Mammary epithelial cell (primary cell): Measurements from ENCODE around the gene NISCH.

Source experiments
- EZH2 ChIP-seq: IDR thresholded peaks from 2 replicates; pipeline ENCODE4 v1.6.1; 2012; ENCODE audit warnings: low read length, inconsistent platforms, borderline replicate concordance
- TF ChIP-seq, protein P1 (sequence below), 2 donors: IDR thresholded peaks in 1 of 2; conservative IDR thresholded peaks in 1 of 2; 2 replicates each; pipeline ENCODE4 v1.5.1; 2011 to 2012; ENCODE audit warnings: inconsistent platforms in 2 of 2, low read length in 2 of 2, mild to moderate bottlenecking in 2 of 2, control low read depth in 1 of 2, low read depth in 1 of 2; ENCODE audit not compliant: insufficient read depth in 1 of 2; ENCODE audit errors: extremely low read depth in 1 of 2

DNA sequence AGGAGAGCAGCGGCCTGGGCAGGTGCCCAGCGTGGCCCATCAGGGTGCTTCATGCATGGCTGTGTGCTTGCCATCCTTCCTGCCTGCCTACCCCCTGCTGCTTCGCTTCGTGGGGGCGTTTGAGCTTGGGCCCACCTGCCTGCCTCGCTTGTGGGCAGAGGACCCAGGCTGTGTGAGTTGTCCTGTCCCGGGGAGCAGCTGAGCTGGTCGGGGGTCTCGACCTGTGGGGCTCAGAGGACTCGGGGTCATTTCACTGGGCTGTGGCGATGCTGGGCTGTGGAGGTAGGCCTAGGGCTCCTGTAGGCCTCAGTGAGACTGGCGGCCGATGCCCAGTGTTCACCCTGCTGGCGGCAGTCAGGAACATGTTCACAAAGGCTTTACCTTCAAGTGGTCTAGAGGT lies 27.7 kb downstream of the NISCH start:
- TF ChIP-seq, protein P1, sequence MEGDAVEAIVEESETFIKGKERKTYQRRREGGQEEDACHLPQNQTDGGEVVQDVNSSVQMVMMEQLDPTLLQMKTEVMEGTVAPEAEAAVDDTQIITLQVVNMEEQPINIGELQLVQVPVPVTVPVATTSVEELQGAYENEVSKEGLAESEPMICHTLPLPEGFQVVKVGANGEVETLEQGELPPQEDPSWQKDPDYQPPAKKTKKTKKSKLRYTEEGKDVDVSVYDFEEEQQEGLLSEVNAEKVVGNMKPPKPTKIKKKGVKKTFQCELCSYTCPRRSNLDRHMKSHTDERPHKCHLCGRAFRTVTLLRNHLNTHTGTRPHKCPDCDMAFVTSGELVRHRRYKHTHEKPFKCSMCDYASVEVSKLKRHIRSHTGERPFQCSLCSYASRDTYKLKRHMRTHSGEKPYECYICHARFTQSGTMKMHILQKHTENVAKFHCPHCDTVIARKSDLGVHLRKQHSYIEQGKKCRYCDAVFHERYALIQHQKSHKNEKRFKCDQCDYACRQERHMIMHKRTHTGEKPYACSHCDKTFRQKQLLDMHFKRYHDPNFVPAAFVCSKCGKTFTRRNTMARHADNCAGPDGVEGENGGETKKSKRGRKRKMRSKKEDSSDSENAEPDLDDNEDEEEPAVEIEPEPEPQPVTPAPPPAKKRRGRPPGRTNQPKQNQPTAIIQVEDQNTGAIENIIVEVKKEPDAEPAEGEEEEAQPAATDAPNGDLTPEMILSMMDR (conservative IDR thresholded peaks at IDR 0.05 in 1 of 2, IDR thresholded peaks at IDR 0.05 in 1 of 2; ENCODE audit: extremely low read depth in 1 of 2, insufficient read depth in 1 of 2, low read depth in 1 of 2, low read length in 2 of 2), result peak in 1 of 2 donors; percentile 7
- no peak for TF ChIP-seq EZH2
